Panc1 (cell line): ENCODE measurements around the gene TSPAN31. TPM values are rescaled to one million over a fixed set of nuclear protein-coding genes. Genes with fewer than 3 reads are reported as not detected.

Experiments
- ATAC-seq: fragments of 200-7000 bp; cut with Tn5 transposase; 2 replicates; pipeline ENCODE4 v1.9.1; 2020; ENCODE audit warnings: mild to moderate bottlenecking, moderate library complexity
- BruUV-seq: library from RNA; stranded (reverse); fragments of 400-500 nt; replicated peaks from 2 replicates; lab custom pipeline; 2021; lab: Mats Ljungman, UMichigan
- CTCF ChIA-PET: fragments of 300-600 bp; sonication (Branson Sonifier 250); formaldehyde crosslinking; loops from one replicate; lab custom pipeline; 2022; ENCODE audit warnings: antibody characterized with exemption; lab: Charles Lee
- POLR2A ChIA-PET: fragments of 300-600 bp; sonication (Branson Sonifier 250); formaldehyde crosslinking; loops from one replicate; lab custom pipeline; 2022; ENCODE audit warnings: antibody characterized with exemption; lab: Charles Lee
- DNase-seq: peaks from one replicate; pipeline ENCODE4 v3.0.0-alpha.2; 2010; ENCODE audit warnings: low read depth, low spot score
- H3K27ac ChIP-seq: 2 replicates; pipeline ENCODE4 v1.5.1; 2011; ENCODE audit warnings: mild to moderate bottlenecking, low read length, inconsistent platforms
- H3K27me3 ChIP-seq: fragments of 200-500 bp; sonication (Bioruptor generic); 2 replicates; pipeline ENCODE4 v1.6.0; 2014; ENCODE audit warnings: low read length, inconsistent platforms; ENCODE audit not compliant: control insufficient read depth, insufficient read depth
- H3K36me3 ChIP-seq: fragments of 200-500 bp; sonication (Bioruptor generic); 2 replicates; pipeline ENCODE4 v1.5.1; 2014; ENCODE audit warnings: inconsistent platforms, mild to moderate bottlenecking, low read length, moderate library complexity; ENCODE audit not compliant: control insufficient read depth, insufficient read depth
- H3K4me1 ChIP-seq: 2 replicates; pipeline ENCODE4 v1.5.1; 2011; ENCODE audit warnings: inconsistent platforms, mild to moderate bottlenecking, low read length, moderate library complexity; ENCODE audit not compliant: control insufficient read depth, insufficient read depth
- H3K4me3 ChIP-seq, 2 experiments: 2 replicates each; pipeline ENCODE4 v1.5.1; 2011 to 2012; ENCODE audit warnings: low read depth in 2 of 2, low read length in 2 of 2, mild to moderate bottlenecking in 2 of 2, inconsistent platforms in 1 of 2, moderate library complexity in 1 of 2
- H3K9me3 ChIP-seq: fragments of 200-500 bp; sonication (Bioruptor generic); 2 replicates; pipeline ENCODE4 v1.5.1; 2014; ENCODE audit warnings: low read depth, mild to moderate bottlenecking, inconsistent platforms, low read length, moderate library complexity; ENCODE audit not compliant: control insufficient read depth, insufficient read depth
- POLR2AphosphoS5 ChIP-seq: IDR thresholded peaks from 2 replicates; pipeline ENCODE4 v1.6.1; 2012; ENCODE audit warnings: mild to moderate bottlenecking, low read depth, low read length, moderate library complexity
- SIN3A ChIP-seq: IDR thresholded peaks from 2 replicates; pipeline ENCODE4 v1.6.1; 2012; ENCODE audit warnings: low read depth, mild to moderate bottlenecking, low read length, moderate library complexity, borderline replicate concordance; ENCODE audit not compliant: insufficient read depth
- TCF7L2 ChIP-seq: IDR thresholded peaks from 2 replicates; pipeline ENCODE4 v1.6.1; 2011; ENCODE audit warnings: mild to moderate bottlenecking, low read depth, low read length, inconsistent platforms
- in situ Hi-C: cut with HindIII; loops from 2 replicates; pipeline ENCODE4 v1.10.0; 2016; ENCODE audit warnings: low sequenced_read_pairs, low pct_unique_long_range_greater_than_20kb
- intact Hi-C: fragments of 100-400 bp; cut with micrococcal nuclease; formaldehyde crosslinking; loops from one replicate; pipeline ENCODE4 v1.10.0; 2022; ENCODE audit not compliant: unreplicated experiment
- microRNA-seq: library from miRNA; unstranded; fragments of <30 nt; microRNA quantifications from one replicate; pipeline ENCODE4 v1.1.0, GENCODE V29; 2020; ENCODE audit not compliant: unreplicated experiment
- total RNA-seq: library from RNA; stranded (reverse); gene quantifications from one replicate; pipeline ENCODE4 v1.2.1, GENCODE V29; 2021; ENCODE audit not compliant: unreplicated experiment
- TF ChIP-seq, protein P1 (sequence below): fragments of 450-650 bp; IDR thresholded peaks from 2 replicates; pipeline ENCODE4 v1.5.1; 2017; ENCODE audit warnings: mild to moderate bottlenecking
- TF ChIP-seq, protein P2 (sequence below), 2 experiments: IDR thresholded peaks; 2 replicates each; pipeline ENCODE4 v1.6.1; 2011 to 2012; ENCODE audit warnings: low read depth in 2 of 2, control low read depth in 1 of 2, low read length in 1 of 2, mild to moderate bottlenecking in 1 of 2, moderate library complexity in 1 of 2; ENCODE audit not compliant: insufficient read depth in 1 of 2

Gene TSPAN31
- total RNA-seq, 1 experiment from 2014 or later, result 17.5 TPM

DNA sequence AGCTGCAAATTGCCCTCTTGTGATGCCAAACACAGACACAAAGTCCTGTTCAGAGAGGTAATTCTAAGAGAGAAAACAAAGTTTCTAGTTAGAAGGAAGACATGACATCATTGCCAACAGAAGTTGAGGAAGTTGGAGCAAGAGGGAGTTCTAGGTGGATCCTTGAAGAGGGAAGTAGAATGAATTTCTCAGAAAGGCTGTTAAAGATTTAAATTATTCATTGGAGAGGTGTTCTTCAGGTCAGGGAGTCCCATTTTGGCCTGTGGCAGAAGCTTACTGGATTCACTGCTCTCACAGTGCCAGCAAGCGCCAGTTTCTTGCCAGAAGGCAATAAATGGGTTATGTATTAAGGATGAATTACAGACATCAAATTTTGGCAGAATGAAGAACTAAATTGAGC lies 53.1 kb downstream of the TSPAN31 start:
- ATAC-seq (no peak), DNase-seq (no peak)
- CTCF ChIA-PET, result interaction anchor here (0.6 kb wide), 1 partner anchor 62 kb away, joined by 3 read pairs; no protein-coding TSS in a partner anchor
- no peak for TF ChIP-seq SIN3A
- TF ChIP-seq, protein P1, sequence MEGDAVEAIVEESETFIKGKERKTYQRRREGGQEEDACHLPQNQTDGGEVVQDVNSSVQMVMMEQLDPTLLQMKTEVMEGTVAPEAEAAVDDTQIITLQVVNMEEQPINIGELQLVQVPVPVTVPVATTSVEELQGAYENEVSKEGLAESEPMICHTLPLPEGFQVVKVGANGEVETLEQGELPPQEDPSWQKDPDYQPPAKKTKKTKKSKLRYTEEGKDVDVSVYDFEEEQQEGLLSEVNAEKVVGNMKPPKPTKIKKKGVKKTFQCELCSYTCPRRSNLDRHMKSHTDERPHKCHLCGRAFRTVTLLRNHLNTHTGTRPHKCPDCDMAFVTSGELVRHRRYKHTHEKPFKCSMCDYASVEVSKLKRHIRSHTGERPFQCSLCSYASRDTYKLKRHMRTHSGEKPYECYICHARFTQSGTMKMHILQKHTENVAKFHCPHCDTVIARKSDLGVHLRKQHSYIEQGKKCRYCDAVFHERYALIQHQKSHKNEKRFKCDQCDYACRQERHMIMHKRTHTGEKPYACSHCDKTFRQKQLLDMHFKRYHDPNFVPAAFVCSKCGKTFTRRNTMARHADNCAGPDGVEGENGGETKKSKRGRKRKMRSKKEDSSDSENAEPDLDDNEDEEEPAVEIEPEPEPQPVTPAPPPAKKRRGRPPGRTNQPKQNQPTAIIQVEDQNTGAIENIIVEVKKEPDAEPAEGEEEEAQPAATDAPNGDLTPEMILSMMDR, result no peak
- TF ChIP-seq, protein P2, sequence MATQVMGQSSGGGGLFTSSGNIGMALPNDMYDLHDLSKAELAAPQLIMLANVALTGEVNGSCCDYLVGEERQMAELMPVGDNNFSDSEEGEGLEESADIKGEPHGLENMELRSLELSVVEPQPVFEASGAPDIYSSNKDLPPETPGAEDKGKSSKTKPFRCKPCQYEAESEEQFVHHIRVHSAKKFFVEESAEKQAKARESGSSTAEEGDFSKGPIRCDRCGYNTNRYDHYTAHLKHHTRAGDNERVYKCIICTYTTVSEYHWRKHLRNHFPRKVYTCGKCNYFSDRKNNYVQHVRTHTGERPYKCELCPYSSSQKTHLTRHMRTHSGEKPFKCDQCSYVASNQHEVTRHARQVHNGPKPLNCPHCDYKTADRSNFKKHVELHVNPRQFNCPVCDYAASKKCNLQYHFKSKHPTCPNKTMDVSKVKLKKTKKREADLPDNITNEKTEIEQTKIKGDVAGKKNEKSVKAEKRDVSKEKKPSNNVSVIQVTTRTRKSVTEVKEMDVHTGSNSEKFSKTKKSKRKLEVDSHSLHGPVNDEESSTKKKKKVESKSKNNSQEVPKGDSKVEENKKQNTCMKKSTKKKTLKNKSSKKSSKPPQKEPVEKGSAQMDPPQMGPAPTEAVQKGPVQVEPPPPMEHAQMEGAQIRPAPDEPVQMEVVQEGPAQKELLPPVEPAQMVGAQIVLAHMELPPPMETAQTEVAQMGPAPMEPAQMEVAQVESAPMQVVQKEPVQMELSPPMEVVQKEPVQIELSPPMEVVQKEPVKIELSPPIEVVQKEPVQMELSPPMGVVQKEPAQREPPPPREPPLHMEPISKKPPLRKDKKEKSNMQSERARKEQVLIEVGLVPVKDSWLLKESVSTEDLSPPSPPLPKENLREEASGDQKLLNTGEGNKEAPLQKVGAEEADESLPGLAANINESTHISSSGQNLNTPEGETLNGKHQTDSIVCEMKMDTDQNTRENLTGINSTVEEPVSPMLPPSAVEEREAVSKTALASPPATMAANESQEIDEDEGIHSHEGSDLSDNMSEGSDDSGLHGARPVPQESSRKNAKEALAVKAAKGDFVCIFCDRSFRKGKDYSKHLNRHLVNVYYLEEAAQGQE (IDR thresholded peaks at IDR 0.05; ENCODE audit: insufficient read depth in 1 of 2, low read depth in 2 of 2, low read length in 1 of 2), result no peak
- no peak for TF ChIP-seq POLR2AphosphoS5
- no peak for TF ChIP-seq TCF7L2
- Histone ChIP-seq H3K4me1 (no peaks in the 10 kb centered on the region), H3K4me3 (no peak overlapping the region), H3K27me3 (no peaks in the 10 kb centered on the region), H3K27ac (no peak overlapping the region), H3K9me3 (no peaks in the 10 kb centered on the region), H3K36me3 (peaks cover 3% of the 10 kb centered on the region)
- in situ Hi-C loops (no loop called here), intact Hi-C loops (no loop called here)
- no TSS peak for BruUV-seq
- POLR2A ChIA-PET, result no interaction called here

Small RNA genes lying within 50 kb of the gene (microRNA-seq; reads per million reads assigned to microRNA genes)
- gene MIR6759, result not detected

Other genes starting within 250 kb of the TSPAN31 start
- 47.2 TPM for gene DDIT3, start 224.5 kb upstream of the TSPAN31 start, total RNA-seq
- 115 TPM for gene MBD6, start 222.2 kb upstream of the TSPAN31 start, total RNA-seq
- 97.6 TPM for gene DCTN2, start 197.8 kb upstream of the TSPAN31 start, total RNA-seq
- gene KIF5A, start 195.0 kb upstream of the TSPAN31 start, total RNA-seq, result 3.0 TPM
- 62.6 TPM for gene PIP4K2C, start 153.8 kb upstream of the TSPAN31 start, total RNA-seq
- gene DTX3, start 140.2 kb upstream of the TSPAN31 start, total RNA-seq, result 37.8 TPM
- 10.5 TPM for gene ARHGEF25, start 133.6 kb upstream of the TSPAN31 start, total RNA-seq
- 48.6 TPM for gene B4GALNT1, start 111.8 kb upstream of the TSPAN31 start, total RNA-seq
- gene OS9, start 50.9 kb upstream of the TSPAN31 start, total RNA-seq, result 186 TPM
- gene AGAP2, start 6.3 kb upstream of the TSPAN31 start, total RNA-seq, result 0.49 TPM
- gene CDK4, start 7.3 kb downstream of the TSPAN31 start, total RNA-seq, result 201 TPM
- 2.3 TPM for gene MARCHF9, start 10.1 kb downstream of the TSPAN31 start, total RNA-seq
- 4.0 TPM for gene CYP27B1, start 22.0 kb downstream of the TSPAN31 start, total RNA-seq
- gene METTL1, start 27.1 kb downstream of the TSPAN31 start, total RNA-seq, result 46.5 TPM
- gene EEF1AKMT3, start 27.6 kb downstream of the TSPAN31 start, total RNA-seq, result 7.4 TPM
- gene TSFM, start 37.7 kb downstream of the TSPAN31 start, total RNA-seq, result 40.3 TPM
- gene AVIL, start 73.7 kb downstream of the TSPAN31 start, total RNA-seq, result 3.1 TPM
- 120 TPM for gene CTDSP2, start 101.7 kb downstream of the TSPAN31 start, total RNA-seq
- 10.3 TPM for gene ATP23, start 196.5 kb downstream of the TSPAN31 start, total RNA-seq